ENCODE measurements around the gene LTA4H.
"Not testable (repeated sequence)": the region's sequence is repeated elsewhere in the genome, so short reads cannot be mapped to it uniquely, and the experiment has no call there.

Gene LTA4H

GRCh38 chr12:96069511-96070231 lies 34.3 kb upstream of the LTA4H start:
- H3K27ac ChIP-seq (ENCODE audit: low read depth, low read length) = no peak overlapping the region
- H3K9ac ChIP-seq (ENCODE audit: low read depth, low read length) = no peak overlapping the region
- H3K27me3 ChIP-seq (ENCODE audit: insufficient read depth, low read length) = no peaks in the 10 kb centered on the region
- H3K9me3 ChIP-seq (ENCODE audit: insufficient read depth, low read depth, low read length) = no peaks in the 10 kb centered on the region
- no peaks in the 10 kb centered on the region for H3K36me3 ChIP-seq (ENCODE audit: insufficient read depth, low read length)
- peaks cover 13% of the 10 kb centered on the region for H3K4me1 ChIP-seq (ENCODE audit: insufficient read depth, low read length)
- WGBS = 97% methylated on average over 4 of the region's 7 CpGs
- no peak overlapping the region for H3K4me3 ChIP-seq (ENCODE audit: low read length)

GRCh38 chr12:96068636-96069035 lies 33.2 kb upstream of the LTA4H start:
- H3K36me3 ChIP-seq (ENCODE audit: insufficient read depth, low read length) = no peaks in the 10 kb centered on the region
- no peaks in the 10 kb centered on the region for H3K9me3 ChIP-seq (ENCODE audit: insufficient read depth, low read depth, low read length)
- 95% methylated on average over 2 of the region's 2 CpGs for WGBS
- no peak overlapping the region for H3K27ac ChIP-seq (ENCODE audit: low read depth, low read length)
- H3K4me1 ChIP-seq (ENCODE audit: insufficient read depth, low read length) = peaks cover 13% of the 10 kb centered on the region
- no peak overlapping the region for H3K4me3 ChIP-seq (ENCODE audit: low read length)
- no peak overlapping the region for H3K9ac ChIP-seq (ENCODE audit: low read depth, low read length)
- H3K27me3 ChIP-seq (ENCODE audit: insufficient read depth, low read length) = no peaks in the 10 kb centered on the region

GRCh38 chr12:96068111-96068510 lies 32.7 kb upstream of the LTA4H start:
- no peaks in the 10 kb centered on the region for H3K36me3 ChIP-seq (ENCODE audit: insufficient read depth, low read length)
- no peaks in the 10 kb centered on the region for H3K9me3 ChIP-seq (ENCODE audit: insufficient read depth, low read depth, low read length)
- H3K4me1 ChIP-seq (ENCODE audit: insufficient read depth, low read length) = peaks cover 14% of the 10 kb centered on the region
- H3K9ac ChIP-seq (ENCODE audit: low read depth, low read length) = no peak overlapping the region
- H3K27ac ChIP-seq (ENCODE audit: low read depth, low read length) = no peak overlapping the region
- no peaks in the 10 kb centered on the region for H3K27me3 ChIP-seq (ENCODE audit: insufficient read depth, low read length)
- 97% methylated on average over 4 of the region's 5 CpGs for WGBS
- no peak overlapping the region for H3K4me3 ChIP-seq (ENCODE audit: low read length)

- not testable (repeated sequence) for H3K27ac ChIP-seq (ENCODE audit: low read depth, low read length); H3K27me3 ChIP-seq (ENCODE audit: insufficient read depth, low read length); H3K9ac ChIP-seq (ENCODE audit: low read depth, low read length); H3K9me3 ChIP-seq (ENCODE audit: insufficient read depth, low read depth, low read length); H3K4me3 ChIP-seq (ENCODE audit: low read length); H3K36me3 ChIP-seq (ENCODE audit: insufficient read depth, low read length)
- 95% methylated on average over 3 of the region's 3 CpGs for WGBS
- peaks cover 11% of the 10 kb centered on the region for H3K4me1 ChIP-seq (ENCODE audit: insufficient read depth, low read length)
These were observed 30.4 kb upstream of the LTA4H start for GRCh38 chr12:96065776-96066175.

GRCh38 chr12:96064966-96065365 lies 29.6 kb upstream of the LTA4H start:
- no peak overlapping the region for H3K9ac ChIP-seq (ENCODE audit: low read depth, low read length)
- H3K36me3 ChIP-seq (ENCODE audit: insufficient read depth, low read length) = no peaks in the 10 kb centered on the region
- no peak overlapping the region for H3K4me3 ChIP-seq (ENCODE audit: low read length)
- 94% methylated on average over 5 of the region's 5 CpGs for WGBS
- no peak overlapping the region for H3K27ac ChIP-seq (ENCODE audit: low read depth, low read length)
- H3K9me3 ChIP-seq (ENCODE audit: insufficient read depth, low read depth, low read length) = no peaks in the 10 kb centered on the region
- H3K27me3 ChIP-seq (ENCODE audit: insufficient read depth, low read length) = no peaks in the 10 kb centered on the region
- H3K4me1 ChIP-seq (ENCODE audit: insufficient read depth, low read length) = peaks cover 4% of the 10 kb centered on the region; the same call in 1 of the 2 replicates

GRCh38 chr12:96064271-96064670 lies 28.9 kb upstream of the LTA4H start:
- peaks cover 4% of the 10 kb centered on the region; the same call in 1 of the 2 replicates for H3K4me1 ChIP-seq (ENCODE audit: insufficient read depth, low read length)
- no peak overlapping the region for H3K9ac ChIP-seq (ENCODE audit: low read depth, low read length)
- no peaks in the 10 kb centered on the region for H3K9me3 ChIP-seq (ENCODE audit: insufficient read depth, low read depth, low read length)
- no peaks in the 10 kb centered on the region for H3K36me3 ChIP-seq (ENCODE audit: insufficient read depth, low read length)
- H3K27ac ChIP-seq (ENCODE audit: low read depth, low read length) = no peak overlapping the region
- WGBS = 100% methylated on average over 2 of the region's 2 CpGs
- H3K27me3 ChIP-seq (ENCODE audit: insufficient read depth, low read length) = no peaks in the 10 kb centered on the region
- no peak overlapping the region for H3K4me3 ChIP-seq (ENCODE audit: low read length)

- Histone ChIP-seq H3K4me3 (ENCODE audit: low read length) (no peak overlapping the region), H3K9me3 (ENCODE audit: insufficient read depth, low read depth, low read length) (no peaks in the 10 kb centered on the region), H3K36me3 (ENCODE audit: insufficient read depth, low read length) (no peaks in the 10 kb centered on the region), H3K4me1 (ENCODE audit: insufficient read depth, low read length) (peaks cover 4% of the 10 kb centered on the region; the same call in 1 of the 2 replicates), H3K27ac (ENCODE audit: low read depth, low read length) (peak overlapping the region; percentile 28; the same call in 1 of the 2 replicates), H3K27me3 (ENCODE audit: insufficient read depth, low read length) (no peaks in the 10 kb centered on the region), H3K9ac (ENCODE audit: low read depth, low read length) (no peak overlapping the region)
- 47% methylated on average over 3 of the region's 4 CpGs for WGBS
These were observed 27.7 kb upstream of the LTA4H start for GRCh38 chr12:96063046-96063445.

- H3K36me3 ChIP-seq (ENCODE audit: insufficient read depth, low read length) = no peaks in the 10 kb centered on the region
- WGBS = 55% methylated on average over 4 of the region's 4 CpGs
- no peak overlapping the region for H3K9ac ChIP-seq (ENCODE audit: low read depth, low read length)
- no peak overlapping the region for H3K4me3 ChIP-seq (ENCODE audit: low read length)
- no peaks in the 10 kb centered on the region for H3K9me3 ChIP-seq (ENCODE audit: insufficient read depth, low read depth, low read length)
- no peaks in the 10 kb centered on the region for H3K27me3 ChIP-seq (ENCODE audit: insufficient read depth, low read length)
- no peak overlapping the region for H3K27ac ChIP-seq (ENCODE audit: low read depth, low read length)
- peaks cover 4% of the 10 kb centered on the region; the same call in 1 of the 2 replicates for H3K4me1 ChIP-seq (ENCODE audit: insufficient read depth, low read length)
These were observed 26.6 kb upstream of the LTA4H start for GRCh38 chr12:96061864-96062453.

GRCh38 chr12:96061323-96061722 lies 25.9 kb upstream of the LTA4H start:
- H3K36me3 ChIP-seq (ENCODE audit: insufficient read depth, low read length) = no peaks in the 10 kb centered on the region
- no peak overlapping the region for H3K9ac ChIP-seq (ENCODE audit: low read depth, low read length)
- H3K27me3 ChIP-seq (ENCODE audit: insufficient read depth, low read length) = no peaks in the 10 kb centered on the region
- no peak overlapping the region for H3K27ac ChIP-seq (ENCODE audit: low read depth, low read length)
- H3K4me3 ChIP-seq (ENCODE audit: low read length) = no peak overlapping the region
- peaks cover 4% of the 10 kb centered on the region; the same call in 1 of the 2 replicates for H3K4me1 ChIP-seq (ENCODE audit: insufficient read depth, low read length)
- no peaks in the 10 kb centered on the region for H3K9me3 ChIP-seq (ENCODE audit: insufficient read depth, low read depth, low read length)
- WGBS = 85% methylated on average over 3 of the region's 3 CpGs

- H3K36me3 ChIP-seq (ENCODE audit: insufficient read depth, low read length) = no peaks in the 10 kb centered on the region
- no peak overlapping the region for H3K27ac ChIP-seq (ENCODE audit: low read depth, low read length)
- H3K9me3 ChIP-seq (ENCODE audit: insufficient read depth, low read depth, low read length) = no peaks in the 10 kb centered on the region
- 85% methylated on average over 7 of the region's 7 CpGs for WGBS
- H3K4me3 ChIP-seq (ENCODE audit: low read length) = no peak overlapping the region
- H3K27me3 ChIP-seq (ENCODE audit: insufficient read depth, low read length) = no peaks in the 10 kb centered on the region
- H3K4me1 ChIP-seq (ENCODE audit: insufficient read depth, low read length) = peaks cover 4% of the 10 kb centered on the region; the same call in 1 of the 2 replicates
- H3K9ac ChIP-seq (ENCODE audit: low read depth, low read length) = no peak overlapping the region
These were observed 24.7 kb upstream of the LTA4H start for GRCh38 chr12:96060041-96060440.

- H3K27ac ChIP-seq (ENCODE audit: low read depth, low read length) = no peak overlapping the region
- H3K9ac ChIP-seq (ENCODE audit: low read depth, low read length) = no peak overlapping the region
- no peaks in the 10 kb centered on the region for H3K36me3 ChIP-seq (ENCODE audit: insufficient read depth, low read length)
- 92% methylated on average over 4 of the region's 4 CpGs for WGBS
- no peaks in the 10 kb centered on the region for H3K9me3 ChIP-seq (ENCODE audit: insufficient read depth, low read depth, low read length)
- H3K4me3 ChIP-seq (ENCODE audit: low read length) = no peak overlapping the region
- H3K27me3 ChIP-seq (ENCODE audit: insufficient read depth, low read length) = no peaks in the 10 kb centered on the region
- H3K4me1 ChIP-seq (ENCODE audit: insufficient read depth, low read length) = peaks cover 3% of the 10 kb centered on the region; the same call in 1 of the 2 replicates
These were observed 22.7 kb upstream of the LTA4H start for GRCh38 chr12:96057986-96058553.

Data from HUES64 (cell line).